AG04449 (cell line): ENCODE measurements around the gene SH2D3C.

Experiments used
- CTCF ChIA-PET: fragments of 350-600 bp; formaldehyde crosslinking; extraction: SDS; loops from one replicate; lab custom pipeline; 2021; ENCODE audit warnings: antibody characterized with exemption; lab: Yijun Ruan, JAX
- POLR2A ChIA-PET: fragments of 400-600, 350-600 bp; formaldehyde crosslinking; extraction: SDS; loops from one replicate; lab custom pipeline; 2020; ENCODE audit warnings: antibody characterized with exemption, inconsistent platforms; lab: Yijun Ruan, JAX
- DNase-seq: peaks from one replicate; pipeline ENCODE4 v3.0.0-alpha.2; 2010; ENCODE audit warnings: low read depth, low spot score
- H3K4me3 ChIP-seq: 2 replicates; pipeline ENCODE4 v1.5.1; 2011; ENCODE audit warnings: low read depth, mild to moderate bottlenecking, control low read depth, low read length
- TF ChIP-seq, protein P1 (sequence below): IDR thresholded peaks from one replicate; pipeline ENCODE4 v1.5.1; 2011; ENCODE audit warnings: mild to moderate bottlenecking, moderate library complexity, low read length, control low read depth, inconsistent platforms; ENCODE audit not compliant: insufficient read depth; ENCODE audit errors: missing control alignments

The SH2D3C gene

DNA sequence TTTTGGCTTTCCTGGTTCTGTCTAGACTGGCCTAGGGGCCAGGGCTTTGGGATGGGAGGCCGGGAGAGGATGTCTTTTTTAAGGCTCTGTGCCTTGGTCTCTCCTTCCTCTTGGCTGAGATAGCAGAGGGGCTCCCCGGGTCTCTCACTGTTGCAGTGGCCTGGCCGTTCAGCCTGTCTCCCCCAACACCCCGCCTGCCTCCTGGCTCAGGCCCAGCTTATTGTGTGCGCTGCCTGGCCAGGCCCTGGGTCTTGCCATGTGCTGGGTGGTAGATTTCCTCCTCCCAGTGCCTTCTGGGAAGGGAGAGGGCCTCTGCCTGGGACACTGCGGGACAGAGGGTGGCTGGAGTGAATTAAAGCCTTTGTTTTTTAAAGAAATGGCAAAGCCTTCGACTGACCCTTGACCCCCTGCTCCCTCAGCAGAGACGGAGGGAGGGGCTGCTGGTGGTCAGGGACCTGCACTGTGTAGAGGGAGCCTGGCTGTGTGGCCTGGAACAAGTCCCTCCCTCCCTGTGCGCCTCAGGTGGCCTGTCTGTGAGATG lies 35.3 kb upstream of the SH2D3C start:
- DNase-seq: no peak
- CTCF ChIA-PET: interaction anchor here (0.6 kb wide), 1 partner anchor 58 kb away, joined by 3 read pairs; no protein-coding TSS in a partner anchor
- no peak overlapping the region for H3K4me3 ChIP-seq
- POLR2A ChIA-PET: interaction anchor here (0.7 to 1.9 kb wide), 2 partner anchors 11 to 15 kb away, joined by 3 to 11 read pairs; partner anchors contain the start of gene FPGS
- TF ChIP-seq, protein P1, sequence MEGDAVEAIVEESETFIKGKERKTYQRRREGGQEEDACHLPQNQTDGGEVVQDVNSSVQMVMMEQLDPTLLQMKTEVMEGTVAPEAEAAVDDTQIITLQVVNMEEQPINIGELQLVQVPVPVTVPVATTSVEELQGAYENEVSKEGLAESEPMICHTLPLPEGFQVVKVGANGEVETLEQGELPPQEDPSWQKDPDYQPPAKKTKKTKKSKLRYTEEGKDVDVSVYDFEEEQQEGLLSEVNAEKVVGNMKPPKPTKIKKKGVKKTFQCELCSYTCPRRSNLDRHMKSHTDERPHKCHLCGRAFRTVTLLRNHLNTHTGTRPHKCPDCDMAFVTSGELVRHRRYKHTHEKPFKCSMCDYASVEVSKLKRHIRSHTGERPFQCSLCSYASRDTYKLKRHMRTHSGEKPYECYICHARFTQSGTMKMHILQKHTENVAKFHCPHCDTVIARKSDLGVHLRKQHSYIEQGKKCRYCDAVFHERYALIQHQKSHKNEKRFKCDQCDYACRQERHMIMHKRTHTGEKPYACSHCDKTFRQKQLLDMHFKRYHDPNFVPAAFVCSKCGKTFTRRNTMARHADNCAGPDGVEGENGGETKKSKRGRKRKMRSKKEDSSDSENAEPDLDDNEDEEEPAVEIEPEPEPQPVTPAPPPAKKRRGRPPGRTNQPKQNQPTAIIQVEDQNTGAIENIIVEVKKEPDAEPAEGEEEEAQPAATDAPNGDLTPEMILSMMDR: no peak

DNA sequence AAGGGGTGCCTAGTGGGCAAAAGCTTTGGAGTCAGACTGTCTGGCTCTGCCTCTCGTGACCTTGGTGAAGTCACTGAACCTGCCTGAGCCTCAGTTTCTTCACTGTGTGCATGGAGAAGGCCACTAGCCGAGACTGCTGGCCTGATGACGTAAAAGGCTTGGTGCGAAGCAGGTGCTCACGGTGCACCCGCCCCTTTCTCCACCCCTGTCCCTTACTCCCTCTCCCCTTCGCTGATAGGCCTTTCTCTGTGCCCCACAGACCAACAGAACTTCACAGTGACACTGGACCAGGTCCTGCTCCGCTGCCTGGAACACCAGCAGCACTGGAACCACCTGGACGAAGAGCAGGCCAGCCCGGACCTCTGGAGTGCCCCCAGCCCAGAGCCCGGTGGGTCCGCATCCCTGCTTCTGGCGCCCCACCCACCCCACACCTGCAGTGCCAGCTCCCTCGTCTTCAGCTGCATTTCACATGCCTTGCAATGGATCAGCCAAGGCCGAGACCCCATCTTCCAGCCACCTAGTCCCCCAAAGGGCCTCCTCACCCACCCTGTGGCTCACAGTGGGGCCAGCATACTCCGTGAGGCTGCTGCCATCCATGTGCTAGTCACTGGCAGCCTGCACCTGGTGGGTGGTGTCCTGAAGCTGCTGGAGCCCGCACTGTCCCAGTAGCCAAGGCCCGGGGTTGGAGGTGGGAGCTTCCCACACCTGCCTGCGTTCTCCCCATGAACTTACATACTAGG lies 34.6 kb upstream of the SH2D3C start:
- TF ChIP-seq, protein P1: no peak
- ChIA-PET POLR2A (interaction anchor here (1.9 kb wide), 1 partner anchor 10 kb away, joined by 11 read pairs; the partner anchor contains the start of gene FPGS), CTCF (no interaction called here)
- DNase-seq: no peak
- H3K4me3 ChIP-seq: no peak overlapping the region

GRCh38 chr9:127812011-127812410 lies 33.5 kb upstream of the SH2D3C start:
- POLR2A ChIA-PET: interaction anchor here (1.9 kb wide), 1 partner anchor 9 kb away, joined by 11 read pairs; the partner anchor contains the start of gene FPGS
- no peak overlapping the region for H3K4me3 ChIP-seq
- DNase-seq: no peak
- TF ChIP-seq, protein P1: no peak
- CTCF ChIA-PET: interaction anchor here (0.8 kb wide), 1 partner anchor 58 kb away, joined by 4 read pairs; no protein-coding TSS in a partner anchor

GRCh38 chr9:127810378-127811187 lies 32.1 kb upstream of the SH2D3C start:
- TF ChIP-seq, protein P1: no peak
- POLR2A ChIA-PET: no interaction called here
- H3K4me3 ChIP-seq: no peak overlapping the region
- CTCF ChIA-PET: no interaction called here
- DNase-seq: no peak

DNA sequence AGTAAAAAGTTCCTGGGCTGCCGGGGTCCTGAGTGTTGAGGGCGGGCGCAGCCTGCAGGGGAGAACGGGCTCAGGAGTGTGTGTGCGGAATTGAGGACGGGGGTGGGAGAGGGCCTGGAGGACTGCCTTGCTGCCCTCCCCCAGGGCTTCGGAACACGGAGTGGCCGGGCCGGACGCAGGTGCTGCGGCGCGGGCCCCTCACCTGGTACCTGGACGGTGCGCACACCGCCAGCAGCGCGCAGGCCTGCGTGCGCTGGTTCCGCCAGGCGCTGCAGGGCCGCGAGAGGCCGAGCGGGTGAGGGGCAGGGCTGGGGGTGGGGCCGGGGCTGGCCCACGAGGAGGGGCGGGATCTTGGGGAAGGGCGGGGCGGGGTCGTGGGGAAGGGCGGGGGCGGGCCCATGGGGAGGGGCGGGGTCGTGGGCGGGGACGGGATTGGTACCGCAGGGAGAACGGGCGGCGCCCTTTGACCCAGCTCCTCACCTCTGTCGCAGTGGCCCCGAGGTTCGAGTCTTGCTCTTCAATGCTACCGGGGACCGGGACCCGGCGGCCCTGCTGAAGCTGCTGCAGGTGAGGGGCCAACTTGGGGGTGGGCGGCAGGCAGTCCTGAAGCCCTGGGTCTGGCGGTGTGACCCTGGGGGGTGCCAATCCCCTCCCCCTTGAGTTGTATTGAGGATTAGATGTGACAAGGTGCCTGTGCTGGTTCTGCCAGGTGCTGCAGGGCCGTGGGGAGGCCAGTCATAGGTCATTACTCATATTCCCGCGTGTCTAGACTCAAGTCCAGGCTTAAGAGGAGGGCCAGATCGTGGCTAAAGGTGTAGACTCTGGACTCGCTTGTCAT lies 31.3 kb upstream of the SH2D3C start:
- POLR2A ChIA-PET: interaction anchor here (0.7 kb wide), 1 partner anchor 85 kb away, joined by 5 read pairs; no protein-coding TSS in a partner anchor
- CTCF ChIA-PET: interaction anchor here (1.3 kb wide), 2 partner anchors 60 to 114 kb away, joined by 3 to 4 read pairs; no protein-coding TSS in a partner anchor
- no peak overlapping the region for H3K4me3 ChIP-seq

More for the DNA sequence above, 31.3 kb upstream of the SH2D3C start:
- no peak for DNase-seq
- TF ChIP-seq, protein P1: no peak
